GM18868 (cell line): ENCODE data around the gene AP3B2.

ENCODE experiments used
- ATAC-seq: cut with Tn5 transposase; IDR thresholded peaks from one replicate; pipeline ENCODE4 v1.9.1; 2021; ENCODE audit warnings: mild to moderate bottlenecking, moderate library complexity; ENCODE audit not compliant: unreplicated experiment

Gene AP3B2

GRCh38 chr15:82698711-82699345, 10.8 kb downstream of the AP3B2 start:
- ATAC-seq = no peak

GRCh38 chr15:82697735-82698407, 11.8 kb downstream of the AP3B2 start:
- ATAC-seq = no peak

- ATAC-seq = no peak
Observed at GRCh38 chr15:82692171-82692570, 17.5 kb downstream of the AP3B2 start.

- no peak for ATAC-seq
Observed at GRCh38 chr15:82689147-82689546, 20.5 kb downstream of the AP3B2 start.

- no peak for ATAC-seq
Observed at GRCh38 chr15:82688691-82689090, 21.0 kb downstream of the AP3B2 start.

GRCh38 chr15:82681371-82681770, 28.3 kb downstream of the AP3B2 start:
- no peak for ATAC-seq

- ATAC-seq = peak; percentile 72
Observed at GRCh38 chr15:82680200-82681102, 29.2 kb downstream of the AP3B2 start.

GRCh38 chr15:82679626-82680199, 30.0 kb downstream of the AP3B2 start:
- no peak for ATAC-seq

GRCh38 chr15:82677720-82678323, 31.9 kb downstream of the AP3B2 start:
- no peak for ATAC-seq

GRCh38 chr15:82674873-82675272, 34.8 kb downstream of the AP3B2 start:
- ATAC-seq = no peak

GRCh38 chr15:82670699-82671098, 39.0 kb downstream of the AP3B2 start:
- no peak for ATAC-seq

- no peak for ATAC-seq
Observed at GRCh38 chr15:82666606-82667005, 43.1 kb downstream of the AP3B2 start.

- no peak for ATAC-seq
Observed at GRCh38 chr15:82664021-82664420, 45.7 kb downstream of the AP3B2 start.

- ATAC-seq = no peak
Observed at GRCh38 chr15:82663186-82663600, 46.5 kb downstream of the AP3B2 start.

- no peak for ATAC-seq
Observed at GRCh38 chr15:82662641-82663040, 47.0 kb downstream of the AP3B2 start.

GRCh38 chr15:82660378-82660777, 49.3 kb downstream of the AP3B2 start:
- ATAC-seq = no peak

GRCh38 chr15:82656641-82657266, 52.9 kb downstream of the AP3B2 start:
- ATAC-seq = no peak

GRCh38 chr15:82655606-82656005, 54.1 kb downstream of the AP3B2 start:
- ATAC-seq = no peak

- no peak for ATAC-seq
Observed at GRCh38 chr15:82653483-82654168, 56.0 kb downstream of the AP3B2 start.

- no peak for ATAC-seq
Observed at GRCh38 chr15:82651708-82652107, 58.0 kb downstream of the AP3B2 start.
